ENCODE results near the gene ARFGEF2.
"Not testable (repeated sequence)": the region's sequence is repeated elsewhere in the genome, so short reads cannot be mapped to it uniquely, and the experiment has no call there.

Gene ARFGEF2

DNA sequence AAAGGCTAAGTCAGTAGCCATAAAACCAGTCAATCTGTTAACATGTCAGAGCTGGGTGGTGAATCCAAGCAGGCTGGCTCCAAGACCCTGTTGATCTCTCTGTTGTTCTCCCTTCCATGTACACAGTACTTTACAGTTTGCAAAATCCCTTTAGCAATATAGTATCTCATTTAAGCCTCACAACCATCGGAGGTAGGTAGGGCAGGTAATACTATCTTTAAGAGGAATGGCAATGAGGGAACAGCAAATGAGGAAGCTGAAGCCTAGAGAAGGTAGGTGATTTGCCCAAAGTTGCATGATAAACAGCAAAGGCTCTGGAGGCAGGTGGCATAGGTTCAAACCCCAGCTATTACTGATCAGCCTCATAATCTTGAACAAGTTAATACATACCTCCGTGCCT, 34.7 kb upstream of the ARFGEF2 start:
- H3K9me3 ChIP-seq (ENCODE audit: severe bottlenecking), result no peaks in the 10 kb centered on the region
- H3K36me3 ChIP-seq, result no peaks in the 10 kb centered on the region
- TF ChIP-seq, protein P1, sequence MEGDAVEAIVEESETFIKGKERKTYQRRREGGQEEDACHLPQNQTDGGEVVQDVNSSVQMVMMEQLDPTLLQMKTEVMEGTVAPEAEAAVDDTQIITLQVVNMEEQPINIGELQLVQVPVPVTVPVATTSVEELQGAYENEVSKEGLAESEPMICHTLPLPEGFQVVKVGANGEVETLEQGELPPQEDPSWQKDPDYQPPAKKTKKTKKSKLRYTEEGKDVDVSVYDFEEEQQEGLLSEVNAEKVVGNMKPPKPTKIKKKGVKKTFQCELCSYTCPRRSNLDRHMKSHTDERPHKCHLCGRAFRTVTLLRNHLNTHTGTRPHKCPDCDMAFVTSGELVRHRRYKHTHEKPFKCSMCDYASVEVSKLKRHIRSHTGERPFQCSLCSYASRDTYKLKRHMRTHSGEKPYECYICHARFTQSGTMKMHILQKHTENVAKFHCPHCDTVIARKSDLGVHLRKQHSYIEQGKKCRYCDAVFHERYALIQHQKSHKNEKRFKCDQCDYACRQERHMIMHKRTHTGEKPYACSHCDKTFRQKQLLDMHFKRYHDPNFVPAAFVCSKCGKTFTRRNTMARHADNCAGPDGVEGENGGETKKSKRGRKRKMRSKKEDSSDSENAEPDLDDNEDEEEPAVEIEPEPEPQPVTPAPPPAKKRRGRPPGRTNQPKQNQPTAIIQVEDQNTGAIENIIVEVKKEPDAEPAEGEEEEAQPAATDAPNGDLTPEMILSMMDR (IDR thresholded peaks at IDR 0.05; ENCODE audit: low read depth, low read length), result no peak
- no peaks in the 10 kb centered on the region for H3K27me3 ChIP-seq (ENCODE audit: insufficient read depth, low read depth, severe bottlenecking)
- no peak overlapping the region for H3K4me3 ChIP-seq (ENCODE audit: low read depth, low read length)
- H3K27ac ChIP-seq, result no peak overlapping the region
- DNase-seq, result no peak

DNA sequence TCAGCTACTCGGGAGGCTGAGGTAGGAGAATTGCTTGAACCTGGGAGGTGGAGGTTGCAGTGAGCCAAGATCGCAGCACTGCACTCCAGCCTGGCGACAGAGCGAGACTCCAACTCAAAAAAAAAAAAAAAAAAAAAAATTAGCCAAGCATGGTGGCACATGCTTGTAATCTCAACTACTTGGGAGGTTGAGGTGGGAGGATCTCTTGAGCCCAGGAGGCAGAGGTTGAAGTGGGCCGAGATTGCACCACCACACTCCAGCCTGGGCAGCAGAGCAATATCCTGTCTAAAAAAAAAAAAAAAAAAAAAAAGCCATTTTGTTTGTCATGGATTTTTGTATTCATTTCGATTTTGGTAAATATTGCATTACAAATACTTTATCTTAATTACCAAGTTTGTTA, 33.0 kb upstream of the ARFGEF2 start:
- H3K4me3 ChIP-seq (ENCODE audit: low read depth, low read length); H3K27me3 ChIP-seq (ENCODE audit: insufficient read depth, low read depth, severe bottlenecking); H3K9me3 ChIP-seq (ENCODE audit: severe bottlenecking); DNase-seq; H3K27ac ChIP-seq; H3K36me3 ChIP-seq: not testable (repeated sequence)

- H3K27ac ChIP-seq, result no peak overlapping the region
- TF ChIP-seq, protein P1 (IDR thresholded peaks at IDR 0.05; ENCODE audit: low read depth, low read length), result no peak
- no peaks in the 10 kb centered on the region for H3K27me3 ChIP-seq (ENCODE audit: insufficient read depth, low read depth, severe bottlenecking)
- no peaks in the 10 kb centered on the region for H3K36me3 ChIP-seq
- H3K9me3 ChIP-seq (ENCODE audit: severe bottlenecking), result no peaks in the 10 kb centered on the region
- DNase-seq, result no peak
- no peak overlapping the region for H3K4me3 ChIP-seq (ENCODE audit: low read depth, low read length)
Measured at GRCh38 chr20:48889140-48889790, 32.2 kb upstream of the ARFGEF2 start.

DNA sequence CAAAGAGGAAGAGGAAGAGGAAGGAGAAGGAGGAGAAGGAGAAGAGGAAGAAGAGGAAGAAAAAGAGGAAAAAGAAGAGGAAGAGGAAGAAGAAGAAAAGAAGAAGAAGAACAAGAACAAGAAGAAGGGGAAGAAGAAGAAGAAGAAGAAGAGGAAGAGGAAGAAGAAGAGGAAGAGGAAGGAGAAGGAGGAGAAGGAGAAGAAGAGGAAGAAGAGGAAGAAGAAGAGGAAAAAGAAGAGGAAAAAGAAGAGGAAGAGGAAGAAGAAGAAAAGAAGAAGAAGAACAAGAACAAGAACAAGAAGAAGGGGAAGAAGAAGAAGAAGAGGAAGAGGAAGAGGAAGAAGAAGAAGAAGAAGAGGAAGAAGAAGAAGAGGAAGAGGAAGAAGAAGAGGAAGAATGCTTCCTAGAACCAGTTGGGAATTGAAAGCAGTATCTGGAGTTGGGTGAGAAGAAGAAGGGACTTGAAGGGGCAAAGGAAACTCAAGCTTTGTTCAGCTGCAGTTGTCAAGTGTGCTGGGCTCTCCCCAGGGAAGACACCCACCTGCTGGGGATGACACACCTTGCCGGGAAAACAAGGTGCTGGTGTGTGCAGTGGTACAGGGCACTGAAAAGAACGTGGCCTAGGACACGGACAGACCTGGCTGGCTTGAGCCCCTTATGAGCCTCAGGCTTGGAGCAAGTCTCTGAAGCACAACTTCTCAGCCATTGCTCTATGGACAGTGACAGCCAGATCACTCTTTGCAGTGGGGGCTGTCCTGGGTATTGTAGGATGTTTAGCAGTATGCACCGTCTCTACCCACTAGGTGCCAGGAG, 30.1 kb upstream of the ARFGEF2 start:
- H3K36me3 ChIP-seq, result no peaks in the 10 kb centered on the region
- H3K4me3 ChIP-seq (ENCODE audit: low read depth, low read length), result no peak overlapping the region
- H3K27ac ChIP-seq, result no peak overlapping the region
- H3K9me3 ChIP-seq (ENCODE audit: severe bottlenecking), result no peaks in the 10 kb centered on the region
- TF ChIP-seq, protein P1 (IDR thresholded peaks at IDR 0.05; ENCODE audit: low read depth, low read length), result no peak
- no peak for DNase-seq
- H3K27me3 ChIP-seq (ENCODE audit: insufficient read depth, low read depth, severe bottlenecking), result no peaks in the 10 kb centered on the region

DNA sequence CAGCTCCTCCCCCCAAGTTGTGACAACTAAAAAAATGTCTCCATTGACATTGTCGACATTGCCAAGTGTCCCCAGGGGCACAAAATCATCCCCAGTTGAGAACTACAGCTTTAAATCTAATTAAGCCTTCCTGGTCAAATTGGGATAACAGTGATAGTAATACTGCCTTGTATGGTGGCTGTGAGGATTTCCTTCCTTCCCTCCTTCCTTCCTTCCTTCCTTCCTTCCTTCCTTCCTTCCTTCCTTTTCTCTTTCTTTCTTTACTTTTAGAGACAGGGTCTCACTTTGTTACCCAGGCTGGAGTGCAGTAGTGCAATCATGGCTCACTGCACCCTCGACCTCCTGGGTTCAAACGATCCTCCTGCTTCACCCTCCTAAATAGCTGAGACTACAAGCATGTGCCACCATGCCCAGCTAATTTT, 29.5 kb upstream of the ARFGEF2 start:
- no peaks in the 10 kb centered on the region for H3K36me3 ChIP-seq
- no peak for DNase-seq
- H3K9me3 ChIP-seq (ENCODE audit: severe bottlenecking), result no peaks in the 10 kb centered on the region
- no peak overlapping the region for H3K27ac ChIP-seq
- no peaks in the 10 kb centered on the region for H3K27me3 ChIP-seq (ENCODE audit: insufficient read depth, low read depth, severe bottlenecking)
- TF ChIP-seq, protein P1 (IDR thresholded peaks at IDR 0.05; ENCODE audit: low read depth, low read length), result no peak
- H3K4me3 ChIP-seq (ENCODE audit: low read depth, low read length), result no peak overlapping the region

GRCh38 chr20:48892891-48893290, 28.6 kb upstream of the ARFGEF2 start:
- no peak overlapping the region for H3K27ac ChIP-seq
- H3K36me3 ChIP-seq, result no peaks in the 10 kb centered on the region
- H3K4me3 ChIP-seq (ENCODE audit: low read depth, low read length), result no peak overlapping the region
- DNase-seq, result no peak
- TF ChIP-seq, protein P1 (IDR thresholded peaks at IDR 0.05; ENCODE audit: low read depth, low read length), result no peak
- no peaks in the 10 kb centered on the region for H3K9me3 ChIP-seq (ENCODE audit: severe bottlenecking)
- H3K27me3 ChIP-seq (ENCODE audit: insufficient read depth, low read depth, severe bottlenecking), result no peaks in the 10 kb centered on the region

All from WERI-Rb-1 (cell line).